ENCODE data around the gene VAMP2.
A peak's percentile ranks its signal among the peaks of the same experiment; 100 is the strongest.

Gene VAMP2

GRCh38 chr17:8152112-8152775, 10.5 kb downstream of the VAMP2 start, which contains the start of gene PER1:
PER1 (minus strand) TSS chr17:8152404; CDS start chr17:8150706, 1,698 bp downstream.
- H3K9me3 ChIP-seq (ENCODE audit: control insufficient read depth, insufficient read depth, low read depth, low read length), result no peaks in the 10 kb centered on the region
- peaks cover 25% of the 10 kb centered on the region for H3K4me1 ChIP-seq (ENCODE audit: control insufficient read depth, insufficient read depth, low read length)
- ChIA-PET POLR2A (interaction anchor here (1.0 kb wide), 1 partner anchor 21 kb away, joined by 3 read pairs; no protein-coding TSS in a partner anchor), CTCF (interaction anchor here (0.6 to 3.8 kb wide), 4 partner anchors 13 to 1437 kb away, joined by 4 to 19 read pairs (median 10); partner anchors contain the start of gene ALOXE3)
- H3K27ac ChIP-seq (ENCODE audit: extremely low read depth, low read depth, low read length), result peak within 1 kb of the TSS; percentile 74; the same call in 1 of the 2 replicates
- peaks cover 0 to 33% of the 10 kb centered on the region in 2 experiments; a peak in 2 of 3 replicates for H3K36me3 ChIP-seq (ENCODE audit: control insufficient read depth in 2 of 2, insufficient read depth in 1 of 2, low read length in 2 of 2)
- peak within 1 kb of the TSS; percentile 44 for H3K4me3 ChIP-seq (ENCODE audit: low read depth, low read length)
- no peak for TF ChIP-seq ZBTB6 (tag by site-specific recombination; IDR thresholded peaks at IDR 0.05)
- no peak for TF ChIP-seq ZNF654 (tag by site-specific recombination; IDR thresholded peaks at IDR 0.05; ENCODE audit: low read depth)
- no peak for TF ChIP-seq ZNF558 (tag by site-specific recombination; IDR thresholded peaks at IDR 0.05)
- TF ChIP-seq, protein P1, sequence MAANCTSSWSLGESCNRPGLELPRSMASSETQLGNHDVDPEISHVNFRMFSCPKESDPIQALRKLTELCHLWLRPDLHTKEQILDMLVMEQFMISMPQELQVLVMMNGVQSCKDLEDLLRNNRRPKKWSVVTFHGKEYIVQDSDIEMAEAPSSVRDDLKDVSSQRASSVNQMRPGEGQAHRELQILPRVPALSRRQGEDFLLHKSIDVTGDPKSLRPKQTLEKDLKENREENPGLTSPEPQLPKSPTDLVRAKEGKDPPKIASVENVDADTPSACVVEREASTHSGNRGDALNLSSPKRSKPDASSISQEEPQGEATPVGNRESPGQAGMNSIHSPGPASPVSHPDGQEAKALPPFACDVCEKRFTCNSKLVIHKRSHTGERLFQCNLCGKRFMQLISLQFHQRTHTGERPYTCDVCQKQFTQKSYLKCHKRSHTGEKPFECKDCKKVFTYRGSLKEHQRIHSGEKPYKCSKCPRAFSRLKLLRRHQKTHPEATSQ (tag by site-specific recombination; IDR thresholded peaks at IDR 0.05), result 0 out of 2 replicates have a peak, but pooled peaks have one; percentile 55
- peak; percentile 56; the same call in 1 of the 2 replicates for TF ChIP-seq ZNF501 (tag by site-specific recombination; IDR thresholded peaks at IDR 0.05)
- TF ChIP-seq ZNF768 (tag by site-specific recombination; IDR thresholded peaks at IDR 0.05), result no peak
- no peak for TF ChIP-seq ZNF571 (tag by site-specific recombination; IDR thresholded peaks at IDR 0.05)
- TF ChIP-seq ZNF843 (tag by site-specific recombination; IDR thresholded peaks at IDR 0.05), result 0 out of 2 replicates have a peak, but pooled peaks have one; percentile 24
- peak; percentile 46; the same call in 1 of the 2 replicates for TF ChIP-seq KLF8 (tag by site-specific recombination; IDR thresholded peaks at IDR 0.05)
- peak; percentile 70 for TF ChIP-seq KLF9 (tag by site-specific recombination; IDR thresholded peaks at IDR 0.05; ENCODE audit: low read depth)
- TF ChIP-seq ZNF677 (tag by site-specific recombination; IDR thresholded peaks at IDR 0.05), result no peak
- TF ChIP-seq ZNF791 (tag by site-specific recombination; IDR thresholded peaks at IDR 0.05), result no peak
- TF ChIP-seq YY1 (tag by site-specific recombination; IDR thresholded peaks at IDR 0.05), result no peak
- TF ChIP-seq ZNF473 (tag by site-specific recombination; IDR thresholded peaks at IDR 0.05), result no peak
- TF ChIP-seq, protein P2, sequence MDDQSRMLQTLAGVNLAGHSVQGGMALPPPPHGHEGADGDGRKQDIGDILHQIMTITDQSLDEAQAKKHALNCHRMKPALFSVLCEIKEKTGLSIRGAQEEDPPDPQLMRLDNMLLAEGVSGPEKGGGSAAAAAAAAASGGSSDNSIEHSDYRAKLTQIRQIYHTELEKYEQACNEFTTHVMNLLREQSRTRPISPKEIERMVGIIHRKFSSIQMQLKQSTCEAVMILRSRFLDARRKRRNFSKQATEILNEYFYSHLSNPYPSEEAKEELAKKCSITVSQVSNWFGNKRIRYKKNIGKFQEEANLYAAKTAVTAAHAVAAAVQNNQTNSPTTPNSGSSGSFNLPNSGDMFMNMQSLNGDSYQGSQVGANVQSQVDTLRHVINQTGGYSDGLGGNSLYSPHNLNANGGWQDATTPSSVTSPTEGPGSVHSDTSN (CRISPR knock-in tag; IDR thresholded peaks at IDR 0.05), result no peak
- TF ChIP-seq ZNF555 (tag by site-specific recombination; conservative IDR thresholded peaks at IDR 0.05), result no peak
- TF ChIP-seq ZNF830 (tag by site-specific recombination; IDR thresholded peaks at IDR 0.05; ENCODE audit: low read depth), result no peak
- TF ChIP-seq SETDB1 (IDR thresholded peaks at IDR 0.05; ENCODE audit: insufficient read length, low read length), result no peak
- no peak for TF ChIP-seq OVOL3 (tag by site-specific recombination; IDR thresholded peaks at IDR 0.05)
- TF ChIP-seq PATZ1 (tag by site-specific recombination; IDR thresholded peaks at IDR 0.05), result peak; percentile 86
- TF ChIP-seq ZEB2 (tag by site-specific recombination; IDR thresholded peaks at IDR 0.05), result peak; percentile 72
- no peak for TF ChIP-seq ZNF146 (tag by site-specific recombination; IDR thresholded peaks at IDR 0.05)
- TF ChIP-seq ZNF23 (tag by site-specific recombination; IDR thresholded peaks at IDR 0.05; ENCODE audit: borderline replicate concordance), result no peak
- TF ChIP-seq ZNF16 (tag by site-specific recombination; IDR thresholded peaks at IDR 0.05; ENCODE audit: low read depth), result no peak
- TF ChIP-seq ZBTB26 (tag by site-specific recombination; optimal IDR thresholded peaks at IDR 0.05), result peak; percentile 54
- TF ChIP-seq ZNF202 (tag by site-specific recombination; IDR thresholded peaks at IDR 0.05; ENCODE audit: borderline replicate concordance), result no peak

All from HEK293 (cell line).